Measurements from ENCODE around the gene CBLN3. TPM values are rescaled to one million over a fixed set of nuclear protein-coding genes. Genes with fewer than 3 reads are reported as not detected.

Gene CBLN3
- total RNA-seq, 1 experiment from 2014 or later: 2.0 TPM

GRCh38 chr14:24435192-24435810, 5.8 kb upstream of the CBLN3 start:
- Histone ChIP-seq H3K9me3 (ENCODE audit: control insufficient read depth in 1 of 2, insufficient read depth in 1 of 2, low read depth in 1 of 2, low read length in 2 of 2) (no peaks in the 10 kb centered on the region), H3K9ac (ENCODE audit: low read length) (no peak overlapping the region), H3K4me2 (ENCODE audit: low read length) (no peak overlapping the region), H3K9me2 (ENCODE audit: insufficient read depth) (no peaks in the 10 kb centered on the region), H3K4me1 (ENCODE audit: control insufficient read depth in 1 of 2, insufficient read depth in 2 of 2, low read length in 2 of 2) (peaks cover 8 to 18% of the 10 kb centered on the region in 2 experiments), H2AFZ (ENCODE audit: low read depth, low read length, poor library complexity, severe bottlenecking) (no peak overlapping the region), H3K36me3 (ENCODE audit: control insufficient read depth in 1 of 2, insufficient read depth in 2 of 2, low read length in 2 of 2) (peaks cover 24 to 35% of the 10 kb centered on the region in 2 experiments; a peak in 3 of 4 replicates), H3K27ac (ENCODE audit: low read depth, low read length) (no peak overlapping the region), H4K20me1 (ENCODE audit: insufficient read depth) (no peaks in the 10 kb centered on the region), H3K4me3 (replicated peaks in 1 of 2; ENCODE audit: low read depth in 1 of 2, low read length in 2 of 2) (no peak overlapping the region), H3K79me2 (ENCODE audit: insufficient read depth, low read length) (peaks cover 19% of the 10 kb centered on the region), H3K27me3 (ENCODE audit: insufficient read depth, low read length) (no peaks in the 10 kb centered on the region)
- ATAC-seq (no peak), DNase-seq (ENCODE audit: low read depth, low spot score) (no peak)
- POLR2A ChIA-PET: interaction anchor here (1.1 to 1.9 kb wide), 4 partner anchors 69 to 165 kb away, joined by 3 to 9 read pairs (median 4); partner anchors contain the start of gene RABGGTA
- no peak for TF ChIP-seq ZFX (IDR thresholded peaks at IDR 0.05)
- no peak for TF ChIP-seq RAD21 (IDR thresholded peaks at IDR 0.05; ENCODE audit: low read depth)
- TF ChIP-seq ZBTB33 (IDR thresholded peaks at IDR 0.05; ENCODE audit: extremely low read depth, insufficient replicate concordance, low read length): no peak
- no peak for TF ChIP-seq SIN3A (IDR thresholded peaks at IDR 0.05; ENCODE audit: low read depth)
- TF ChIP-seq CBX3 (IDR thresholded peaks at IDR 0.05; ENCODE audit: low read depth): no peak
- no peak for TF ChIP-seq ATF3 (IDR thresholded peaks at IDR 0.05)
- TF ChIP-seq TCF7L2 (IDR thresholded peaks at IDR 0.05; ENCODE audit: borderline replicate concordance, extremely low read depth, insufficient read depth, insufficient read length): no peak
- no peak for TF ChIP-seq CTCF (IDR thresholded peaks at IDR 0.05 in 2 of 3, conservative IDR thresholded peaks at IDR 0.05 in 1 of 3; ENCODE audit: borderline replicate concordance in 1 of 3, insufficient read depth in 1 of 3, low read depth in 2 of 3, low read length in 2 of 3)
- TF ChIP-seq POLR2A (IDR thresholded peaks at IDR 0.05; ENCODE audit: borderline replicate concordance, extremely low read depth, insufficient read depth, insufficient read length): no peak
- intact Hi-C loops (cut with micrococcal nuclease): loop anchor here (10.0 kb wide), 1 partner anchor 220 kb away; the partner anchor contains the start of genes CHMP4A and MDP1
- no TSS peak for BruUV-seq (replicated peaks)
- CTCF ChIA-PET: interaction anchor here (1.1 to 4.6 kb wide), 6 partner anchors 72 to 193 kb away, joined by 3 to 82 read pairs (median 8); partner anchors contain the start of gene TINF2
- RAD21 ChIA-PET (ENCODE audit: low non-redundant PET in 1 of 2, low total read pairs in 2 of 2, uncharacterized antibody in 2 of 2, unreplicated experiment in 2 of 2): no interaction called here
